Naive thymus-derived CD4-positive, alpha-beta T cell (primary cell): ENCODE data around the gene B3GALT5. TPM values are rescaled to one million over a fixed set of nuclear protein-coding genes. Genes with fewer than 3 reads are reported as not detected.

Source experiments
- ATAC-seq: fragments of 150-1000 bp; cut with Tn5 transposase; 2 replicates; pipeline ENCODE4 v1.10.0; 2021; ENCODE audit warnings: mild to moderate bottlenecking, moderate library complexity
- CTCF ChIA-PET: fragments of 350-600 bp; sonication (Branson Sonifier 250); formaldehyde crosslinking; loops from one replicate; lab custom pipeline; 2021; ENCODE audit warnings: antibody characterized with exemption; lab: Charles Lee
- POLR2A ChIA-PET: fragments of 350-600 bp; sonication (Branson Sonifier 250); formaldehyde crosslinking; loops from one replicate; lab custom pipeline; 2021; ENCODE audit warnings: antibody characterized with exemption, inconsistent platforms; lab: Charles Lee
- DNase-seq, 9 donors: peaks; one replicate each; pipeline versions ENCODE4 v3.0.0 to v3.0.0-alpha.2; 2020 to 2022; ENCODE audit warnings: mixed read lengths in 1 of 9
- H3K27ac ChIP-seq: one replicate; pipeline ENCODE4 v1.7.0; 2013; ENCODE audit warnings: mild to moderate bottlenecking, low read depth, low read length, moderate library complexity
- H3K27me3 ChIP-seq, 2 donors: one replicate each; pipeline ENCODE4 v1.7.0; 2013; ENCODE audit warnings: low read length in 2 of 2, mild to moderate bottlenecking in 2 of 2, moderate library complexity in 2 of 2; ENCODE audit not compliant: control insufficient read depth in 2 of 2, insufficient read depth in 2 of 2
- H3K36me3 ChIP-seq, 3 experiments: 1 replicate in 2 of 3; 2 replicates in 1 of 3; pipeline ENCODE4 v1.7.0; 2013; ENCODE audit warnings: low read length in 3 of 3, mild to moderate bottlenecking in 3 of 3, moderate library complexity in 1 of 3; ENCODE audit not compliant: insufficient read depth in 3 of 3, control insufficient read depth in 2 of 3
- H3K4me1 ChIP-seq, 2 donors: one replicate each; pipeline ENCODE4 v1.7.0; 2013; ENCODE audit warnings: low read length in 2 of 2, mild to moderate bottlenecking in 2 of 2, moderate library complexity in 1 of 2; ENCODE audit not compliant: control insufficient read depth in 2 of 2, insufficient read depth in 2 of 2
- H3K4me3 ChIP-seq: 2 replicates; pipeline ENCODE4 v1.7.0; 2013; ENCODE audit warnings: mild to moderate bottlenecking, low read length
- H3K9me3 ChIP-seq, 3 experiments: 1 replicate in 2 of 3; 2 replicates in 1 of 3; pipeline ENCODE4 v1.7.0; 2013; ENCODE audit warnings: low read length in 3 of 3; ENCODE audit not compliant: control insufficient read depth in 2 of 3
- H3K27ac Mint-ChIP-seq, 9 donors: one replicate each; pipeline ENCODE4 v1.8.0; 2020 to 2022; ENCODE audit warnings: mixed read lengths in 9 of 9, mild to moderate bottlenecking in 8 of 9, moderate library complexity in 5 of 9, inconsistent platforms in 2 of 9
- H3K27me3 Mint-ChIP-seq, 5 donors: one replicate each; pipeline ENCODE4 v1.8.0; 2021 to 2022; ENCODE audit warnings: mixed read lengths in 5 of 5, mild to moderate bottlenecking in 1 of 5
- H3K36me3 Mint-ChIP-seq, 5 donors: one replicate each; pipeline ENCODE4 v1.8.0; 2020 to 2022; ENCODE audit warnings: mixed read lengths in 5 of 5, mild to moderate bottlenecking in 3 of 5, inconsistent platforms in 1 of 5
- H3K4me1 Mint-ChIP-seq, 7 donors: one replicate each; pipeline ENCODE4 v1.8.0; 2020 to 2022; ENCODE audit warnings: mixed read lengths in 7 of 7, mild to moderate bottlenecking in 3 of 7, inconsistent platforms in 1 of 7
- H3K4me3 Mint-ChIP-seq, 10 donors: one replicate each; pipeline ENCODE4 v1.8.0; 2020 to 2022; ENCODE audit warnings: mild to moderate bottlenecking in 10 of 10, mixed read lengths in 10 of 10, moderate library complexity in 6 of 10, inconsistent platforms in 2 of 10
- H3K9me3 Mint-ChIP-seq, 11 donors: one replicate each; pipeline ENCODE4 v1.8.0; 2020 to 2022; ENCODE audit warnings: mixed read lengths in 11 of 11, mild to moderate bottlenecking in 4 of 11, inconsistent platforms in 1 of 11, moderate library complexity in 1 of 11
- intact Hi-C, 2 donors: fragments of 100-400 bp; cut with micrococcal nuclease; formaldehyde crosslinking; loops; one replicate each; pipeline ENCODE4 v1.15.1; 2023
- polyA plus RNA-seq, 2 donors: library from polyadenylated mRNA; unstranded; fragments of 300-500 nt; fragmentation: Illumina TruSeq; gene quantifications; one replicate each; pipeline ENCODE4 v1.2.3, GENCODE V29; 2021
- total RNA-seq, 6 experiments: library from RNA in 5 of 6; stranded (reverse) in 5 of 6; gene quantifications; 1 replicate in 5 of 6; 2 replicates in 1 of 6; pipeline ENCODE4 v1.2.3 and lab custom pipeline; 2021 to 2026

The B3GALT5 gene
- total and polyA plus RNA-seq, 7 experiments from 2014 or later = not detected

DNA sequence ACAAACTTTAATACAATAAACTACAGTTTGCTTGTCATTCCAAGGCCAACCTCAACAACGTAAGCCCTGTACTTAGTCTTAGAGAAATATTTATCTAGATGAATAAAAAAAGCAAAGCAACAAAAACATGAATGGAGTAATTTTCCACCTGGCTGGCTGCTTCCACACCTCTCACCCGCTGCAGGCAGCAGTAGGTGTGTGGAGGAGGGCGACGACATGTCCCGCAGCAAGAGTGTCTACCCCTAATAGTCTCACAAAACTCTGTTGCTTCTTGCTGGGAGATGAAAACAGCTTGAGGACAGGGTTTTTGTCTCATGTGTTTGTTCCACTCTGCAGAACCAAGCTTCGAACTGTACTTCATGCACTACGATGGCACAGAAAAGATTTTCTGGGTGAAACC is 83.5 kb downstream of the B3GALT5 start:
- Histone ChIP-seq H3K4me1 (no peaks in the 10 kb centered on the region), H3K4me3 (no peak overlapping the region), H3K27ac (no peak overlapping the region), H3K27me3 (peaks cover 0 to 5% of the 10 kb centered on the region in 2 donors), H3K36me3 (no peaks in the 10 kb centered on the region), H3K9me3 (no peaks in the 10 kb centered on the region)
- Mint-ChIP-seq H3K27me3 (peaks cover 0 to 30% (median 9%) of the 10 kb centered on the region in 5 donors), H3K4me1 (no peaks in the 10 kb centered on the region), H3K4me3 (no peak overlapping the region), H3K9me3 (peaks cover 0 to 4% (median 0%) of the 10 kb centered on the region in 11 donors), H3K27ac (no peak overlapping the region), H3K36me3 (no peaks in the 10 kb centered on the region)
- intact Hi-C loops = no loop called here
- ATAC-seq (no peak), DNase-seq (no peak)
- CTCF ChIA-PET = no interaction called here
- POLR2A ChIA-PET = no interaction called here

DNA sequence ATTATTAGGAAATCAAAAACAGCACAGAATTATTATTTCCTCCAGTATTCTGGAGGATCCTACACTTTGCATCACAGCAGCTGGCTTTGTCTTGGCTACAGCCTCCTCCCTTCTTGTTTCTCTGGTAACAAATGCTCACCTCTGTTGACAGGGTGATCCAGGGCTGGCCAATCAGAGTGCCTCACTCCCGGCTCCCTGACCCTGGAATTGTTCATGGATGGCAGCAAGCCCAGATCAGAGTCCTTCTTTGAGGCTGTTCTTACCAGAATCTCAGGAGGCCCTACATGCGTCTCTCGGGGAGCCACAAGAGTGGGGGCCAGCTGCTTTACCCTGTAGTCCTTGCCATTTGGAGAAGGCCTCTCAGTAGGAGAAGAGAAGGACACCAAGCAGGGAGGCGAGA is 83.9 kb downstream of the B3GALT5 start:
- H3K27ac ChIP-seq = no peak overlapping the region
- H3K27me3 Mint-ChIP-seq = peaks cover 0 to 30% (median 9%) of the 10 kb centered on the region in 5 donors
- DNase-seq (no peak), ATAC-seq (no peak)
- intact Hi-C loops = no loop called here
- peaks cover 0 to 5% of the 10 kb centered on the region in 2 donors for H3K27me3 ChIP-seq
- H3K36me3 Mint-ChIP-seq = no peaks in the 10 kb centered on the region
- H3K4me1 ChIP-seq = no peaks in the 10 kb centered on the region
- no peaks in the 10 kb centered on the region for H3K4me1 Mint-ChIP-seq
- no peak overlapping the region for H3K27ac Mint-ChIP-seq
- peaks cover 0 to 4% (median 0%) of the 10 kb centered on the region in 11 donors for H3K9me3 Mint-ChIP-seq
- H3K4me3 ChIP-seq = no peak overlapping the region
- CTCF ChIA-PET = no interaction called here
- no peaks in the 10 kb centered on the region for H3K9me3 ChIP-seq
- H3K4me3 Mint-ChIP-seq = no peak overlapping the region
- no peaks in the 10 kb centered on the region for H3K36me3 ChIP-seq
- POLR2A ChIA-PET = no interaction called here

DNA sequence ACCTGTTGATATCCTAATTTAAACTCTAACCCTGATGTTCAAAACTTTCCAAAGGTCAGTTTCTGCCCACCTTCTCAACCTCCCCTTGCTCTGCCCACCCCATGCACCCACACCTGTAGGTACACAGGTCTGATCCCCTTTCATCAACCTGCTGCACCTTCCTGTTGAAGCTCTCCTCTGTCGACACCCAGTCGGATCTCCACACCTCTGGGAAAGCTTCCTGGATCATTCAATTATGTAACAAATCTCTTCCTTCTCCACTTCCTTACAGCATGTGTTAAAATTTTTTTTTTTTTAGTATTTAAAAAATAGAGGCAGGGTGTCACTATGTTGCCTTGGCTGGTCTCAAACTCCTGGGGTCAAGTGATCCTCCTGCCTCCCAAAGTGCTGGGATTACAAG is 87.6 kb downstream of the B3GALT5 start:
- Mint-ChIP-seq H3K36me3 (no peaks in the 10 kb centered on the region), H3K27ac (no peak overlapping the region), H3K4me1 (no peaks in the 10 kb centered on the region), H3K4me3 (no peak overlapping the region), H3K27me3 (peaks cover 0 to 19% (median 9%) of the 10 kb centered on the region in 5 donors), H3K9me3 (peaks cover 0 to 22% (median 6%) of the 10 kb centered on the region in 11 donors)
- H3K27ac ChIP-seq = no peak overlapping the region
- DNase-seq (no peak), ATAC-seq (no peak)
- H3K36me3 ChIP-seq = no peaks in the 10 kb centered on the region
- no peak overlapping the region for H3K4me3 ChIP-seq
- no peaks in the 10 kb centered on the region for H3K9me3 ChIP-seq
- POLR2A ChIA-PET = no interaction called here
- no peaks in the 10 kb centered on the region for H3K4me1 ChIP-seq
- no peaks in the 10 kb centered on the region for H3K27me3 ChIP-seq
- intact Hi-C loops = no loop called here
- CTCF ChIA-PET = interaction anchor here (0.6 kb wide), 1 partner anchor 11 kb away, joined by 3 read pairs; no protein-coding TSS in a partner anchor

DNA sequence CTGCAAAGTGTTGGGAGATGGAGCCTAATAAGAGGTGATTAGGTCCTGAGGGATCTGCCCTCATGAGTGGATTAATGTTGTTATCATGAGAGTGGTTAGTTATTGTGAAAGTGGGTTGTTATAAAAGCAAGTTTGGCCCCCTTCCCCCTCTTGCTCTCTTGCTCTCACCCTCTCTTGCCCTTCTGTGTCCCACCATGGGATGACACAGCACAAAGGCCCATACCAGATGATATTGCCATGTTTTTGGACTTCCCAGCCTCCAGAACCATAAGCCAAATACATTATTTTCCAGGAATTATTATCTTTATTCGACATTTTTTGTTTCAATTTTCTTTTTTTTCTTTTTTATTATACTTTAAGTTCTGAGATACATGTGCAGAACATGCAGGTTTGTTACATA is 90.8 kb downstream of the B3GALT5 start:
- H3K27ac ChIP-seq = no peak overlapping the region
- ChIA-PET CTCF (no interaction called here), POLR2A (no interaction called here)
- no peaks in the 10 kb centered on the region for H3K9me3 ChIP-seq
- DNase-seq (no peak), ATAC-seq (no peak)
- Mint-ChIP-seq H3K27ac (no peak overlapping the region), H3K4me3 (no peak overlapping the region), H3K9me3 (peaks cover 0 to 22% (median 6%) of the 10 kb centered on the region in 11 donors), H3K36me3 (no peaks in the 10 kb centered on the region), H3K4me1 (no peaks in the 10 kb centered on the region), H3K27me3 (peaks cover 0 to 29% (median 23%) of the 10 kb centered on the region in 5 donors)
- no peaks in the 10 kb centered on the region for H3K27me3 ChIP-seq
- no peak overlapping the region for H3K4me3 ChIP-seq
- no peaks in the 10 kb centered on the region for H3K36me3 ChIP-seq
- intact Hi-C loops = no loop called here
- H3K4me1 ChIP-seq = no peaks in the 10 kb centered on the region

DNA sequence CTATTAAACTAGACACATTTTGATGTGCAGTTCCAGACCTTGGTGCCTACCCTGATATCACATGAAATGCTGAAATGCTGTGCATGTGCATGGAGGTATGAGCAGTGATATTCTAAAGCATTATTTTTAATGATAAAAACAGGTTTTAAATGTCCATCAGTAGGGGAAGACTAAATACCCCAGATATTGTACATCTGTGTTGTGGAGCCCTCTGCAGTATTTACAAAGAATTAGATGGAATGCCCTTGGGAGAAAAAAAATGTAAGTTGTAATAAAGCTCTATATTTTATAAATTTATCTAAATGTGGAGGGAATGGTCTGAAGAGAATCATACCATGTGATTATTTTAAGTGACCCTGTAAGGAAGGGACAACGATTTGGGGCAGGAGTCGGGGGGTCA is 93.1 kb downstream of the B3GALT5 start:
- DNase-seq (no peak), ATAC-seq (no peak)
- Histone ChIP-seq H3K27me3 (no peaks in the 10 kb centered on the region), H3K9me3 (no peaks in the 10 kb centered on the region), H3K27ac (no peak overlapping the region), H3K36me3 (no peaks in the 10 kb centered on the region), H3K4me3 (no peak overlapping the region), H3K4me1 (no peaks in the 10 kb centered on the region)
- Mint-ChIP-seq H3K36me3 (no peaks in the 10 kb centered on the region), H3K9me3 (peaks cover 0 to 22% (median 6%) of the 10 kb centered on the region in 11 donors), H3K27me3 (peaks cover 0 to 28% (median 14%) of the 10 kb centered on the region in 5 donors), H3K4me3 (no peak overlapping the region), H3K27ac (no peak overlapping the region), H3K4me1 (no peaks in the 10 kb centered on the region)
- intact Hi-C loops = no loop called here
- ChIA-PET CTCF (no interaction called here), POLR2A (no interaction called here)

DNA sequence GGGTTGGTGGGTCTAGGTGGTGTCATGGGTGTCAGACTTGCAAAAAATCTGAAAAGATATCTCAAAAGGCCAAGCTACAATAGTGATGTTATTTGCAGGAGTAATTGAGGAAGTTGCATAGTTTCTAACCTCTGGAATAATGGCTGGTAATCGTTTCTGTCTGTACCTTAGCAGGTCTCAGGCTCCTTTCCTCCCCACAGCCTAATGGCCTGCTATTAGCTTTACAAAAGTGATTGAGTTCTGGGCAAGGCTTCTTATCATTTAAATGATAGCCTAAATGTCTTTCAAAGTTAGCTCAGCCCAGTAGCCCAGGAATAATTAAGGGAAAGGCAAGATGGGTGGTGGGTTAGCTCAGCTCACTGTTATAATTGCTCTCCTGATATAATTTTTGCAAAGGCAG is 94.6 kb downstream of the B3GALT5 start:
- ChIA-PET CTCF (interaction anchor here (0.6 kb wide), 1 partner anchor 22 kb away, joined by 3 read pairs; no protein-coding TSS in a partner anchor), POLR2A (no interaction called here)
- Mint-ChIP-seq H3K4me1 (no peaks in the 10 kb centered on the region), H3K4me3 (no peak overlapping the region), H3K27me3 (peaks cover 0 to 28% (median 14%) of the 10 kb centered on the region in 5 donors), H3K27ac (no peak overlapping the region), H3K9me3 (peaks cover 0 to 22% (median 6%) of the 10 kb centered on the region in 11 donors), H3K36me3 (no peaks in the 10 kb centered on the region)
- Histone ChIP-seq H3K4me3 (no peak overlapping the region), H3K36me3 (no peaks in the 10 kb centered on the region), H3K27me3 (no peaks in the 10 kb centered on the region), H3K27ac (no peak overlapping the region), H3K4me1 (no peaks in the 10 kb centered on the region), H3K9me3 (no peaks in the 10 kb centered on the region)
- intact Hi-C loops = no loop called here
- ATAC-seq = no peak
- no peak for DNase-seq

DNA sequence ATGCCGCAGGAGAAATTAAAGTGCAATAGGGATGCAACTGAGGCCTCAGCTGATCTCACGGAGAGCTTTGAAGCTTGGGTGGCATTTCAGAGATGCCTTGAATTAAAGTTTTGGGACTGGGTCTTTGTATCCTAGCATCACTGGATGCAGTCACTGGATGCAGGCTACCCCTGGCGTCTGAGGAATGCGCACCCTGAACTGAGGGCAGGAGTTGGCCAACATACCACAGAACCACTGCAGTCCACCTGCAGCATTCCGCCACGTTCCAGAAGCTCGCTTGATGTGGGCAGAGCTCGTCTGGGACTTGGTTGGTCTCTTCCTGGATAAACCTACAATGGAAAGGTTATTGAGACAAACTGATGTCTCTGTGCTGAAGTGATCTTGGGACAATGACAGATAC is 98.1 kb downstream of the B3GALT5 start:
- ChIA-PET POLR2A (no interaction called here), CTCF (interaction anchor here (0.7 kb wide), 1 partner anchor 11 kb away, joined by 3 read pairs; no protein-coding TSS in a partner anchor)
- Histone ChIP-seq H3K9me3 (no peaks in the 10 kb centered on the region), H3K36me3 (no peaks in the 10 kb centered on the region), H3K27me3 (no peaks in the 10 kb centered on the region), H3K4me1 (no peaks in the 10 kb centered on the region), H3K27ac (no peak overlapping the region), H3K4me3 (no peak overlapping the region)
- intact Hi-C loops = no loop called here
- Mint-ChIP-seq H3K4me3 (no peak overlapping the region), H3K9me3 (peaks cover 0 to 3% (median 0%) of the 10 kb centered on the region in 11 donors), H3K27ac (no peak overlapping the region), H3K4me1 (no peaks in the 10 kb centered on the region), H3K36me3 (no peaks in the 10 kb centered on the region), H3K27me3 (peaks cover 0 to 27% (median 20%) of the 10 kb centered on the region in 5 donors)
- DNase-seq = no peak
- ATAC-seq = no peak
